OCI-LY1 (cell line): ENCODE results near the gene MEMO1.

ENCODE experiments used
- H2AFZ ChIP-seq: fragments of 200-600 bp; sonication (generic), shearing (Covaris generic); 2 replicates; pipeline ENCODE4 v1.6.0; 2014; ENCODE audit warnings: antibody characterized with exemption, mild to moderate bottlenecking, low read length
- H3F3A ChIP-seq: fragments of 200-600 bp; sonication (generic), shearing (Covaris generic); 2 replicates; pipeline ENCODE4 v1.6.0; 2014; ENCODE audit warnings: mild to moderate bottlenecking, antibody characterized with exemption, low read length, moderate library complexity; ENCODE audit not compliant: insufficient read depth
- H3K27ac ChIP-seq: fragments of 200-600 bp; sonication (generic); 2 replicates; pipeline ENCODE4 v1.5.1; 2014; ENCODE audit warnings: low read length, mixed run types, mild to moderate bottlenecking, low read depth; ENCODE audit not compliant: poor library complexity, severe bottlenecking
- H3K27me3 ChIP-seq: fragments of 200-600 bp; sonication (generic); 2 replicates; pipeline ENCODE4 v1.6.0; 2014; ENCODE audit warnings: antibody characterized with exemption, mild to moderate bottlenecking, low read length, moderate library complexity; ENCODE audit not compliant: insufficient read depth
- H3K36me3 ChIP-seq: fragments of 200-600 bp; sonication (generic); 2 replicates; pipeline ENCODE4 v1.6.1; 2014; ENCODE audit warnings: mild to moderate bottlenecking, antibody characterized with exemption, low read length, moderate library complexity, mixed read lengths; ENCODE audit not compliant: insufficient read depth
- H3K4me1 ChIP-seq: fragments of 200-600 bp; sonication (generic); 2 replicates; pipeline ENCODE4 v1.5.1; 2014; ENCODE audit warnings: mild to moderate bottlenecking, low read length, moderate library complexity; ENCODE audit not compliant: insufficient read depth, severe bottlenecking
- H3K4me2 ChIP-seq: fragments of 200-600 bp; sonication (generic), shearing (Covaris generic); 2 replicates; pipeline ENCODE4 v1.6.1; 2014; ENCODE audit warnings: low read length
- H3K4me3 ChIP-seq: fragments of 200-600 bp; sonication (generic); 2 replicates; pipeline ENCODE4 v1.5.1; 2014; ENCODE audit warnings: low read length, low read depth, mild to moderate bottlenecking, mixed read lengths; ENCODE audit not compliant: poor library complexity, severe bottlenecking
- H3K79me2 ChIP-seq: fragments of 200-600 bp; shearing (Covaris generic); 2 replicates; pipeline ENCODE4 v1.6.1; 2016; ENCODE audit warnings: mixed run types, low read length, mixed read lengths; ENCODE audit not compliant: insufficient read depth
- H3K9ac ChIP-seq: fragments of 200-600 bp; sonication (generic), shearing (Covaris generic); 2 replicates; pipeline ENCODE4 v1.6.1; 2014; ENCODE audit warnings: mild to moderate bottlenecking, low read length, mixed read lengths
- H3K9me2 ChIP-seq: fragments of 200-600 bp; sonication (generic), shearing (Covaris generic); 2 replicates; pipeline ENCODE4 v1.6.1; 2014; ENCODE audit warnings: low read depth, mild to moderate bottlenecking, low read length, mixed read lengths
- H3K9me3 ChIP-seq: fragments of 200-600 bp; shearing (Covaris generic); 2 replicates; pipeline ENCODE4 v1.6.1; 2014; ENCODE audit warnings: low read length, mixed read lengths
- H4K20me1 ChIP-seq: fragments of 200-600 bp; sonication (generic), shearing (Covaris generic); 2 replicates; pipeline ENCODE4 v1.6.0; 2016; ENCODE audit warnings: mild to moderate bottlenecking, low read length; ENCODE audit not compliant: insufficient read depth
- CTCF ChIP-seq: fragments of 200-600 bp; sonication (generic), shearing (Covaris generic); IDR thresholded peaks from 2 replicates; pipeline ENCODE4 v1.5.1; 2017; ENCODE audit warnings: mild to moderate bottlenecking, antibody characterized with exemption, low read length, moderate library complexity, mixed read lengths
- EZH2 ChIP-seq: fragments of 200-600 bp; sonication (generic), shearing (Covaris generic); IDR thresholded peaks from 2 replicates; pipeline ENCODE4 v1.8.0; 2017; ENCODE audit warnings: borderline replicate concordance, mixed run types, mild to moderate bottlenecking, antibody characterized with exemption, low read length, moderate library complexity, mixed read lengths

MEMO1 gene

GRCh38 chr2:31979018-31979417 is 31.8 kb downstream of the MEMO1 start:
- Histone ChIP-seq H3F3A (no peaks in the 10 kb centered on the region), H3K27me3 (no peaks in the 10 kb centered on the region), H3K36me3 (peaks cover 2% of the 10 kb centered on the region; the same call in 1 of the 2 replicates), H3K4me3 (no peak overlapping the region), H3K9ac (no peak overlapping the region), H3K9me2 (no peaks in the 10 kb centered on the region), H3K79me2 (peaks cover 92% of the 10 kb centered on the region), H3K27ac (no peak overlapping the region), H3K4me1 (peaks cover 13% of the 10 kb centered on the region), H2AFZ (no peak overlapping the region), H3K4me2 (no peak overlapping the region), H4K20me1 (no peaks in the 10 kb centered on the region), H3K9me3 (0 out of 2 replicates have a peak, but pooled peaks cover 3% of the 10 kb centered on the region)
- no peak for TF ChIP-seq CTCF
- no peak for TF ChIP-seq EZH2

GRCh38 chr2:31978436-31978835 is 32.4 kb downstream of the MEMO1 start:
- Histone ChIP-seq H3K9ac (no peak overlapping the region), H3K4me1 (peaks cover 13% of the 10 kb centered on the region), H3K4me3 (no peak overlapping the region), H2AFZ (no peak overlapping the region), H3K9me3 (0 out of 2 replicates have a peak, but pooled peaks cover 3% of the 10 kb centered on the region), H3F3A (no peaks in the 10 kb centered on the region), H3K9me2 (no peaks in the 10 kb centered on the region), H3K27me3 (no peaks in the 10 kb centered on the region), H4K20me1 (no peaks in the 10 kb centered on the region), H3K79me2 (peaks cover 92% of the 10 kb centered on the region), H3K4me2 (no peak overlapping the region), H3K36me3 (no peaks in the 10 kb centered on the region), H3K27ac (no peak overlapping the region)
- TF ChIP-seq EZH2 = no peak
- no peak for TF ChIP-seq CTCF

- H3F3A ChIP-seq = no peaks in the 10 kb centered on the region; the same call in 1 of the 2 replicates
- no peaks in the 10 kb centered on the region for H3K4me1 ChIP-seq
- no peaks in the 10 kb centered on the region for H3K27me3 ChIP-seq
- H3K27ac ChIP-seq = no peak overlapping the region
- H4K20me1 ChIP-seq = no peaks in the 10 kb centered on the region
- H2AFZ ChIP-seq = no peak overlapping the region
- no peaks in the 10 kb centered on the region for H3K9me2 ChIP-seq
- H3K9ac ChIP-seq = no peak overlapping the region
- TF ChIP-seq CTCF (no peak), EZH2 (no peak)
- no peak overlapping the region for H3K4me3 ChIP-seq
- no peaks in the 10 kb centered on the region for H3K36me3 ChIP-seq
- H3K9me3 ChIP-seq = 0 out of 2 replicates have a peak, but pooled peaks cover 3% of the 10 kb centered on the region
- H3K4me2 ChIP-seq = no peak overlapping the region
- H3K79me2 ChIP-seq = peaks cover 90% of the 10 kb centered on the region
Observed at GRCh38 chr2:31973665-31974064, 37.1 kb downstream of the MEMO1 start.
